H9 (cell line): ENCODE measurements around the gene NEK4. TPM values are rescaled to one million over a fixed set of nuclear protein-coding genes. Genes with fewer than 3 reads are reported as not detected.

Source experiments
- DNase-seq: peaks from one replicate; pipeline ENCODE4 v3.0.0-alpha.2; 2017
- H2AFZ ChIP-seq: one replicate; pipeline ENCODE4 v1.6.1; 2013; ENCODE audit warnings: mild to moderate bottlenecking, low read length, control low read depth, moderate library complexity
- H2AK5ac ChIP-seq: 2 replicates; pipeline ENCODE4 v1.6.1; 2013; ENCODE audit warnings: low read length, control low read depth, mixed read lengths; ENCODE audit not compliant: insufficient read length
- H2BK120ac ChIP-seq: one replicate; pipeline ENCODE4 v1.6.1; 2013; ENCODE audit warnings: low read depth, mild to moderate bottlenecking, low read length, control low read depth, inconsistent platforms; ENCODE audit not compliant: poor library complexity, severe bottlenecking
- H2BK12ac ChIP-seq: 2 replicates; pipeline ENCODE4 v1.6.1; 2013; ENCODE audit warnings: low read length, control low read depth, mixed read lengths, low read depth; ENCODE audit not compliant: insufficient read length
- H2BK15ac ChIP-seq: 2 replicates; pipeline ENCODE4 v1.6.1; 2013; ENCODE audit warnings: low read depth, low read length, control low read depth
- H2BK20ac ChIP-seq: one replicate; pipeline ENCODE4 v1.6.1; 2013; ENCODE audit warnings: low read depth, mild to moderate bottlenecking, low read length, control low read depth, inconsistent platforms; ENCODE audit not compliant: poor library complexity, severe bottlenecking
- H2BK5ac ChIP-seq: 2 replicates; pipeline ENCODE4 v1.6.1; 2013; ENCODE audit warnings: low read length, control low read depth, mixed read lengths; ENCODE audit not compliant: insufficient read length
- H3K14ac ChIP-seq: 2 replicates; pipeline ENCODE4 v1.6.1; 2013; ENCODE audit warnings: low read length, control low read depth; ENCODE audit not compliant: insufficient read depth
- H3K18ac ChIP-seq: 2 replicates; pipeline ENCODE4 v1.6.1; 2013; ENCODE audit warnings: low read depth, mild to moderate bottlenecking, mixed read lengths, low read length, control low read depth; ENCODE audit not compliant: insufficient read length
- H3K23ac ChIP-seq: 2 replicates; pipeline ENCODE4 v1.6.1; 2013; ENCODE audit warnings: low read length, control low read depth, mixed read lengths, low read depth; ENCODE audit not compliant: insufficient read length
- H3K23me2 ChIP-seq: 2 replicates; pipeline ENCODE4 v1.6.1; 2013; ENCODE audit warnings: low read depth, mild to moderate bottlenecking, mixed read lengths, low read length, control low read depth; ENCODE audit not compliant: insufficient read length, poor library complexity, severe bottlenecking
- H3K27ac ChIP-seq: 2 replicates; pipeline ENCODE4 v1.5.1; 2013; ENCODE audit warnings: low read length, control low read depth, mixed read lengths, low read depth; ENCODE audit not compliant: insufficient read length
- H3K27me3 ChIP-seq: 2 replicates; pipeline ENCODE4 v1.6.1; 2013; ENCODE audit warnings: low read length, control low read depth, inconsistent platforms; ENCODE audit not compliant: insufficient read depth
- H3K4ac ChIP-seq: 2 replicates; pipeline ENCODE4 v1.6.1; 2013; ENCODE audit warnings: low read depth, mild to moderate bottlenecking, control low read depth, inconsistent platforms, low read length, moderate library complexity
- H3K4me1 ChIP-seq: 2 replicates; pipeline ENCODE4 v1.6.1; 2013; ENCODE audit warnings: low read length, control low read depth, inconsistent platforms; ENCODE audit not compliant: insufficient read depth
- H3K4me2 ChIP-seq: 2 replicates; pipeline ENCODE4 v1.6.1; 2013; ENCODE audit warnings: low read length, control low read depth, mixed read lengths; ENCODE audit not compliant: insufficient read length, insufficient read depth
- H3K56ac ChIP-seq: 2 replicates; pipeline ENCODE4 v1.6.1; 2013; ENCODE audit warnings: low read depth, mild to moderate bottlenecking, mixed read lengths, low read length, control low read depth; ENCODE audit not compliant: insufficient read length
- H3K79me1 ChIP-seq: 2 replicates; pipeline ENCODE4 v1.6.1; 2013; ENCODE audit warnings: low read depth, mild to moderate bottlenecking, moderate library complexity, low read length, control low read depth, inconsistent platforms; ENCODE audit not compliant: insufficient read depth, poor library complexity, severe bottlenecking
- H3K79me2 ChIP-seq: 2 replicates; pipeline ENCODE4 v1.6.1; 2013; ENCODE audit warnings: low read length, control low read depth, inconsistent platforms; ENCODE audit not compliant: insufficient read depth
- H3K9ac ChIP-seq: 2 replicates; pipeline ENCODE4 v1.6.1; 2013; ENCODE audit warnings: low read length, control low read depth, mixed read lengths; ENCODE audit not compliant: insufficient read length; ENCODE audit errors: extremely low read depth
- H3K9me3 ChIP-seq: one replicate; pipeline ENCODE4 v1.6.1; 2013; ENCODE audit warnings: low read depth, low read length, inconsistent platforms; ENCODE audit not compliant: control insufficient read depth
- H3T11ph ChIP-seq: one replicate; pipeline ENCODE4 v1.6.1; 2013; ENCODE audit warnings: mild to moderate bottlenecking, low read length, control low read depth, inconsistent platforms
- H4K20me1 ChIP-seq: one replicate; pipeline ENCODE4 v1.6.1; 2013; ENCODE audit not compliant: control insufficient read depth, insufficient read length, insufficient read depth
- H4K5ac ChIP-seq: 2 replicates; pipeline ENCODE4 v1.6.1; 2013; ENCODE audit warnings: low read depth, mild to moderate bottlenecking, mixed read lengths, low read length, control low read depth; ENCODE audit not compliant: insufficient read length
- H4K8ac ChIP-seq: replicated peaks from 2 replicates; pipeline ENCODE4 v1.6.1; 2013; ENCODE audit warnings: low read length, control low read depth, mixed read lengths, low read depth; ENCODE audit not compliant: insufficient read length
- H4K91ac ChIP-seq: 2 replicates; pipeline ENCODE4 v1.6.1; 2013; ENCODE audit warnings: low read depth, mild to moderate bottlenecking, moderate library complexity, mixed read lengths, low read length, control low read depth; ENCODE audit not compliant: insufficient read length
- H3K27ac Mint-ChIP-seq, 3 experiments: 2 replicates in 2 of 3; 3 replicates in 1 of 3; pipeline ENCODE4 v1.8.0; 2020 to 2021; ENCODE audit warnings: mixed read lengths in 3 of 3, mild to moderate bottlenecking in 1 of 3, moderate library complexity in 1 of 3
- H3K27me3 Mint-ChIP-seq: 2 replicates; pipeline ENCODE4 v1.8.0; 2021; ENCODE audit warnings: low read depth, mild to moderate bottlenecking, moderate library complexity, mixed read lengths
- H3K36me3 Mint-ChIP-seq, 3 experiments: 2 replicates in 2 of 3; 3 replicates in 1 of 3; pipeline ENCODE4 v1.8.0; 2020 to 2021; ENCODE audit warnings: low read depth in 3 of 3, mixed read lengths in 3 of 3; ENCODE audit not compliant: insufficient read depth in 1 of 3
- H3K4me1 Mint-ChIP-seq, 2 experiments: 2 replicates each; pipeline ENCODE4 v1.8.0; 2020; ENCODE audit warnings: mixed read lengths in 2 of 2
- H3K4me3 Mint-ChIP-seq, 2 experiments: 2 replicates in 1 of 2; 3 replicates in 1 of 2; pipeline ENCODE4 v1.8.0; 2020 to 2021; ENCODE audit warnings: mild to moderate bottlenecking in 2 of 2, mixed read lengths in 2 of 2, moderate library complexity in 1 of 2
- H3K9me3 Mint-ChIP-seq, 2 experiments: 2 replicates in 1 of 2; 3 replicates in 1 of 2; pipeline ENCODE4 v1.8.0; 2020; ENCODE audit warnings: mild to moderate bottlenecking in 2 of 2, mixed read lengths in 2 of 2, moderate library complexity in 1 of 2
- WGBS: extraction: QIAGEN DNeasy Blood & Tissue Kit; methylation state at CpG from one replicate; pipeline ENCODE4 v1.1.7; 2013; ENCODE audit warnings: missing lambda C conversion rate, low lambda C conversion rate, mixed read lengths; ENCODE audit not compliant: insufficient read length; ENCODE audit errors: extremely low coverage; 5-methylcytosine and 5-hydroxymethylcytosine counted together
- total RNA-seq: library from RNA; stranded (reverse); gene quantifications from 2 replicates; pipeline ENCODE4 v1.2.1, GENCODE V29; 2021
- TF ChIP-seq, protein P1 (sequence below): fragments of 200-600 bp; sonication (generic); conservative IDR thresholded peaks from 3 replicates; pipeline ENCODE4 v1.8.0; 2021; ENCODE audit warnings: antibody characterized with exemption, mild to moderate bottlenecking

NEK4 gene
- total RNA-seq, 1 experiment from 2014 or later: 36.0 TPM

DNA sequence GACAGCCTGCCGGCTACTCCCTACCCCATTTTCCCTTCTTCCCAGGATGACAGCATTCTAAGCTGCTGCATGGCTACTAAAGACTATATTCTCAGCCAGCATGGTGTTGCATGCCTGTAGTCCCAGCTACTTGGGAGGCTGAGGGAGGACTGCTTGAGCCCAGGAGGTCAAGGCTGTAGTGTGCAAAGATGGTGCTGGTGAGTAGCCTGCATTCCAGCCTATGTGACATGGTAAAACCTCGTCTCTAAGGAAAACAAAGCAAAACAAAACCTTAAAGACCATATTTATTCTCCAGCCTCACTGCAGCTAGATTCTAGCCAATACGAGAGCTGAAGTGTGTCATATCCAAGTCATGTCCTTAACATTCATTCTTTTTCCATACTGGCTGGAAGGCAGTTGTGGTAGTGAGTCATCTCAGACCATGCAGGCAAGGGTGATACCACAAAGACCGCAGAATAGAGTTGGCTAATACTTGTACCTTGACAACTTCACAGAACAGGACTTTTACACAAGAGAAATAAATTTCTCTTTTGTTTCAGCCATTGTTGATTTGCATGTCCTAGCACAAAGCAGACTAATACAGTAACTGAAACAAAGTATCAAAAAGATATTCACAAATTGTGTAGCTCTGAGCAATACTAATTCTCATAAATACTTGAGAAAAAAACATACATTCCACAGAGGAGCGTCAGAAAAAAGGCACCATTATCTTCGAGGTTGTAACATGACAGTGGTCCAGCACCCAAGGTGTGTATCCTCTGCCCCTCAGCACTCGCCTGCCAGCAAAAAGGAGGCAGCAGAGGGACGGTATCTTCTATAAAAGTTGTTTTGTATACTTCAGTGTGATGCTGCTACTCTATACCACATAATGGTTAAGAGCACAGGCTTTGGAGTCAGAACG is 99.9 kb downstream of the NEK4 start:
- Histone ChIP-seq H3K79me2 (no peaks in the 10 kb centered on the region), H3K14ac (no peak overlapping the region), H4K5ac (no peak overlapping the region), H3K79me1 (peaks cover 3% of the 10 kb centered on the region), H3K27me3 (no peaks in the 10 kb centered on the region), H2AK5ac (no peak overlapping the region), H4K20me1 (no peaks in the 10 kb centered on the region), H2BK15ac (no peak overlapping the region), H2BK12ac (no peak overlapping the region), H3K9ac (no peak overlapping the region), H2AFZ (no peak overlapping the region), H3K4me2 (no peak overlapping the region), H3K18ac (no peak overlapping the region), H2BK20ac (no peak overlapping the region), H4K91ac (no peak overlapping the region), H3T11ph (no peak overlapping the region), H3K4ac (no peak overlapping the region), H3K56ac (no peak overlapping the region), H4K8ac (no peak overlapping the region), H2BK5ac (no peak overlapping the region), H3K4me1 (no peaks in the 10 kb centered on the region), H2BK120ac (no peak overlapping the region), H3K23me2 (no peaks in the 10 kb centered on the region), H3K23ac (no peak overlapping the region), H3K27ac (no peak overlapping the region), H3K9me3 (no peaks in the 10 kb centered on the region)
- peaks cover 0 to 4% of the 10 kb centered on the region in 2 experiments; a peak in 2 of 4 replicates for H3K4me1 Mint-ChIP-seq
- peak overlapping the region in 1 of 3 experiments; percentile 70; a peak in 1 of 7 replicates for H3K27ac Mint-ChIP-seq
- no peak overlapping the region for H3K4me3 Mint-ChIP-seq
- no peaks in the 10 kb centered on the region for H3K27me3 Mint-ChIP-seq
- TF ChIP-seq, protein P1, sequence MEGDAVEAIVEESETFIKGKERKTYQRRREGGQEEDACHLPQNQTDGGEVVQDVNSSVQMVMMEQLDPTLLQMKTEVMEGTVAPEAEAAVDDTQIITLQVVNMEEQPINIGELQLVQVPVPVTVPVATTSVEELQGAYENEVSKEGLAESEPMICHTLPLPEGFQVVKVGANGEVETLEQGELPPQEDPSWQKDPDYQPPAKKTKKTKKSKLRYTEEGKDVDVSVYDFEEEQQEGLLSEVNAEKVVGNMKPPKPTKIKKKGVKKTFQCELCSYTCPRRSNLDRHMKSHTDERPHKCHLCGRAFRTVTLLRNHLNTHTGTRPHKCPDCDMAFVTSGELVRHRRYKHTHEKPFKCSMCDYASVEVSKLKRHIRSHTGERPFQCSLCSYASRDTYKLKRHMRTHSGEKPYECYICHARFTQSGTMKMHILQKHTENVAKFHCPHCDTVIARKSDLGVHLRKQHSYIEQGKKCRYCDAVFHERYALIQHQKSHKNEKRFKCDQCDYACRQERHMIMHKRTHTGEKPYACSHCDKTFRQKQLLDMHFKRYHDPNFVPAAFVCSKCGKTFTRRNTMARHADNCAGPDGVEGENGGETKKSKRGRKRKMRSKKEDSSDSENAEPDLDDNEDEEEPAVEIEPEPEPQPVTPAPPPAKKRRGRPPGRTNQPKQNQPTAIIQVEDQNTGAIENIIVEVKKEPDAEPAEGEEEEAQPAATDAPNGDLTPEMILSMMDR: no peak
- DNase-seq: no peak
- WGBS: no CpG with 5 or more reads among the region's 9 CpGs
- H3K9me3 Mint-ChIP-seq: no peaks in the 10 kb centered on the region
- H3K36me3 Mint-ChIP-seq: peaks cover 10 to 53% (median 42%) of the 10 kb centered on the region in 3 experiments; a peak in 6 of 7 replicates
